ENCODE measurements around the gene FANCC. TPM values are rescaled to one million over a fixed set of nuclear protein-coding genes. Genes with fewer than 3 reads are reported as not detected.

Gene FANCC
- total RNA-seq, 2 donors from 2014 or later, result 10.5 to 23.6 TPM

DNA sequence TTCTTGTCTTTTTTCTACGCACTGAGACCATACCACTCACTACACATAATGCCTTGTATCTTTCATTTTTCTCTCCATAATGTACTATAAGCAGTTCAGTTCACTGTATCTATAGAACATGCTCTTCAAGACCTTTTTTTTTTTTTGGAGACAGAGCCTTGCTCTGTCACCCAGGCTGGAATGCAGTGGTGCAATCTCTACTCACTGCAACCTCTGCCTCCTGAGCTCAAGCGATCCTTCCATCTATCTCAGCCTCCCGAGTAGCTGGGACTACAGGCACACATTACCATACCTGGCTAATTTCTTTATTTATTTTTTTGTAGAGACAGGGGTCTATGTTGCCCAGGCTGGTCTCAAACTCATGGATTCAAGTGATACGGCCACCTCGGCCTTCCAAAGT, 208.7 kb downstream of the FANCC start:
- Histone ChIP-seq H3K4me3 (no peak overlapping the region), H3K9me3 (no peaks in the 10 kb centered on the region), H3K27ac (no peak overlapping the region), H3K9ac (ENCODE audit: low read depth in 2 of 2, low read length in 2 of 2) (no peak overlapping the region), H3K27me3 (no peaks in the 10 kb centered on the region), H3K36me3 (no peaks in the 10 kb centered on the region), H3K4me1 (no peaks in the 10 kb centered on the region)
- intact Hi-C loops (cut with DNase I), result no loop called here
- DNase-seq, result no peak
- no peak for TF ChIP-seq CTCF (IDR thresholded peaks at IDR 0.05)

GRCh38 chr9:95107976-95108375, 209.5 kb downstream of the FANCC start:
- intact Hi-C loops (cut with DNase I), result no loop called here
- no peak overlapping the region for H3K9ac ChIP-seq (ENCODE audit: low read depth in 2 of 2, low read length in 2 of 2)
- no peaks in the 10 kb centered on the region for H3K9me3 ChIP-seq
- DNase-seq, result no peak
- no peaks in the 10 kb centered on the region for H3K36me3 ChIP-seq
- H3K27ac ChIP-seq, result no peak overlapping the region
- no peaks in the 10 kb centered on the region for H3K27me3 ChIP-seq
- no peaks in the 10 kb centered on the region for H3K4me1 ChIP-seq
- no peak overlapping the region for H3K4me3 ChIP-seq
- TF ChIP-seq CTCF (IDR thresholded peaks at IDR 0.05), result no peak

- no peak for DNase-seq
- Histone ChIP-seq H3K27me3 (no peaks in the 10 kb centered on the region), H3K4me1 (no peaks in the 10 kb centered on the region), H3K4me3 (no peak overlapping the region), H3K27ac (peak overlapping the region; percentile 11), H3K9ac (ENCODE audit: low read depth in 2 of 2, low read length in 2 of 2) (no peak overlapping the region), H3K9me3 (no peaks in the 10 kb centered on the region), H3K36me3 (no peaks in the 10 kb centered on the region)
- intact Hi-C loops (cut with DNase I), result no loop called here
- no peak for TF ChIP-seq CTCF (IDR thresholded peaks at IDR 0.05)
Measured at GRCh38 chr9:95107001-95107749, 210.3 kb downstream of the FANCC start.

DNA sequence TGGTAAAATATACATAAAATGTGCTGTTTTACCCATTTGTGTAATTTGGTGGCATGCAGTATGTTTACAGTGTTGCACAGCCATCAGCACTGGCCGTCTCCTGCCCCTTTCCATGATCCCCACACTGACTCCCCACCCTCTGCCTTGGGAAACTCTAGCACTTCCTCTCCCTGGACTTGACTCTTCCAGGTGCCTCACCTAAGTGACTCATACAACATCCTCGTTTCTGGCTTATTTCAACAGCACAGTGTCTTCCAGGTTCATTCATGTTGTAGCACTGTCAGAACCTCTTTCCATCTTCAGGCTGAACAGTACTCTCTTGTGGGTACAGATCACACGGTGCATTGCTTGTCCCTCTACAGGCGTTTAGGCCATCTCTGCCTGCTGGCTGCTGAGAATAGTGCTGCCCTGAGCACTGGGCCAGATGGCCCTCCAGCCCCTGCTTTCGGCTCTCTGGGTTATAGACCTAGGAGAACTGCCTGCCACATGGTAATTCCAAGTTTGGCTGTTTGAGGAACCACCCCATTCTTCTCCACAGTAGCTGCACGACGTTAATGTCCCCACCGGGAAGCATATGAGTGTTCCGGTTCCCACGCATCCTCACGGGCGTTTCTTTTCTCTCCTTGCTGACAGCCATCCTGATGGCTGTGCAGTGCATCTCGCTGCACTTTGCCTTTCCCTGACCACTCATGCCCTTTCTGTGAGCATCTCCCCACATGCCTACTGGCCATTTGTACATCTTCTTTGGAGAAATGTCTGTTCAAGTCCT, 211.8 kb downstream of the FANCC start:
- Histone ChIP-seq H3K27ac (no peak overlapping the region), H3K9ac (ENCODE audit: low read depth in 2 of 2, low read length in 2 of 2) (no peak overlapping the region), H3K4me3 (no peak overlapping the region), H3K4me1 (no peaks in the 10 kb centered on the region), H3K9me3 (no peaks in the 10 kb centered on the region), H3K27me3 (no peaks in the 10 kb centered on the region), H3K36me3 (no peaks in the 10 kb centered on the region)
- no peak for TF ChIP-seq CTCF (IDR thresholded peaks at IDR 0.05)
- DNase-seq, result no peak
- intact Hi-C loops (cut with DNase I), result no loop called here

DNA sequence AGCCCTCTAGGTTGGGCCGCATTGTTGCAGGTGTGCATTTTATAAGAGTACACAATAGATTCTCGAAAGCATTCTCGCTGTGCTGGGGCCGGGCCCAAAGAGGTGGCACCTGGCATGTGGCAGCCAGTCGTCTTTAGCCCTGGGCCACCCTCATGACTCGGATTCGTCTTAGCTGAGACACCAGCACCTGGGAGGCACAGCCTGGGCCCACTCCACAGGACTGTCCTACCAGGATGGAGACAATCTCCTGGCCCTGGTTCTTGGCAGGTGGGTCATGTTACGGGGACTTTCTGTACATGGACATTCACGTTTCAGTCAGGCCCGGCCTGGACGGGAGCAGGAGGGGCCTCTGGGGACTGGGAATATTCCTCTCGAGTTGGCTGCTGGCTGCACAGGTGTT, 212.5 kb downstream of the FANCC start:
- no peaks in the 10 kb centered on the region for H3K4me1 ChIP-seq

More for the DNA sequence above, 212.5 kb downstream of the FANCC start:
- H3K27me3 ChIP-seq, result no peaks in the 10 kb centered on the region
- TF ChIP-seq CTCF (IDR thresholded peaks at IDR 0.05), result no peak
- H3K9ac ChIP-seq (ENCODE audit: low read depth in 2 of 2, low read length in 2 of 2), result no peak overlapping the region
- DNase-seq, result no peak
- no peak overlapping the region for H3K27ac ChIP-seq
- H3K36me3 ChIP-seq, result no peaks in the 10 kb centered on the region
- H3K4me3 ChIP-seq, result no peak overlapping the region
- H3K9me3 ChIP-seq, result no peaks in the 10 kb centered on the region
- intact Hi-C loops (cut with DNase I), result no loop called here
